GM19455 (cell line): ENCODE data around the gene CNKSR1.
A peak's percentile ranks its signal among the peaks of the same experiment; 100 is the strongest.

ENCODE experiments used
- ATAC-seq: cut with Tn5 transposase; IDR thresholded peaks from one replicate; pipeline ENCODE4 v1.9.1; 2021; ENCODE audit not compliant: unreplicated experiment

The CNKSR1 gene

GRCh38 chr1:26160527-26161414 lies 16.5 kb upstream of the CNKSR1 start:
- ATAC-seq = no peak

- no peak for ATAC-seq
Observed at GRCh38 chr1:26161415-26162219, 15.7 kb upstream of the CNKSR1 start.

- no peak for ATAC-seq
Observed at GRCh38 chr1:26162220-26162709, 15.0 kb upstream of the CNKSR1 start.

- ATAC-seq = no peak
Observed at GRCh38 chr1:26163684-26164035, 13.6 kb upstream of the CNKSR1 start.

GRCh38 chr1:26164036-26164860 lies 13.0 kb upstream of the CNKSR1 start:
- ATAC-seq = no peak

- ATAC-seq = no peak
Observed at GRCh38 chr1:26164861-26165842, 12.1 kb upstream of the CNKSR1 start.

- ATAC-seq = no peak
Observed at GRCh38 chr1:26166719-26167281, 10.5 kb upstream of the CNKSR1 start.

- ATAC-seq = no peak
Observed at GRCh38 chr1:26168410-26169197, 8.7 kb upstream of the CNKSR1 start, which contains the start of gene C1orf232. Gene C1orf232 (minus strand): TSS chr1:26168963. CDS start chr1:26168499, 464 bp downstream.

GRCh38 chr1:26169198-26169554 lies 8.1 kb upstream of the CNKSR1 start:
- ATAC-seq = no peak

- ATAC-seq = peak; percentile 92
Observed at GRCh38 chr1:26169669-26170471, 7.4 kb upstream of the CNKSR1 start, which contains the start of gene ZNF593. Gene ZNF593 (plus strand): TSS chr1:26169908. CDS start chr1:26169984, 76 bp downstream.

GRCh38 chr1:26170472-26170821 lies 6.8 kb upstream of the CNKSR1 start:
- ATAC-seq = no peak

- ATAC-seq = no peak
Observed at GRCh38 chr1:26171084-26172072, 5.9 kb upstream of the CNKSR1 start, which contains the start of gene ZNF593OS. Gene ZNF593OS (minus strand): TSS chr1:26171832. CDS start chr1:26171661, 171 bp downstream.

- ATAC-seq = no peak
Observed at GRCh38 chr1:26175346-26175745, 1.9 kb upstream of the CNKSR1 start.

- ATAC-seq = no peak
Observed at GRCh38 chr1:26180010-26180506, 2.8 kb downstream of the CNKSR1 start.

GRCh38 chr1:26181586-26182382 lies 4.5 kb downstream of the CNKSR1 start:
- ATAC-seq = no peak

- ATAC-seq = no peak
Observed at GRCh38 chr1:26182383-26182696, 5.0 kb downstream of the CNKSR1 start.
